ENCODE results near the gene RAB20. TPM values are rescaled to one million over a fixed set of nuclear protein-coding genes. Genes with fewer than 3 reads are reported as not detected.

RAB20 gene
- total RNA-seq, 1 donor from 2014 or later: 17.7 TPM

GRCh38 chr13:110524541-110525257 is 36.8 kb downstream of the RAB20 start:
- H3K9me3 ChIP-seq: no peaks in the 10 kb centered on the region
- DNase-seq (ENCODE audit: low spot score in 2 of 2): no peak
- H3K27me3 ChIP-seq: no peaks in the 10 kb centered on the region
- H3K4me3 ChIP-seq: peak overlapping the region in 1 of 2 donors; percentile 9
- intact Hi-C loops (cut with DNase I): loop anchor here (5.0 to 10.0 kb wide), 3 partner anchors 93 to 307 kb away; partner anchors contain the start of genes ING1 and NAXD
- H3K27ac ChIP-seq: peak overlapping the region; percentile 89 to 90
- H3K36me3 ChIP-seq: peaks cover 0 to 1% of the 10 kb centered on the region in 2 donors
- H3K4me1 ChIP-seq: peaks cover 53 to 93% of the 10 kb centered on the region in 2 donors
- no peak for TF ChIP-seq CTCF (IDR thresholded peaks at IDR 0.05)

GRCh38 chr13:110523838-110524540 is 37.5 kb downstream of the RAB20 start:
- no peak for TF ChIP-seq CTCF (IDR thresholded peaks at IDR 0.05)

GRCh38 chr13:110523180-110523579 is 38.3 kb downstream of the RAB20 start:
- no peak overlapping the region for H3K4me3 ChIP-seq
- intact Hi-C loops (cut with DNase I): loop anchor here (5.0 to 10.0 kb wide), 3 partner anchors 94 to 306 kb away; partner anchors contain the start of genes ING1 and NAXD
- peak overlapping the region; percentile 89 to 90 for H3K27ac ChIP-seq
- TF ChIP-seq CTCF (IDR thresholded peaks at IDR 0.05): no peak
- H3K9me3 ChIP-seq: no peaks in the 10 kb centered on the region
- no peak for DNase-seq (ENCODE audit: low spot score in 2 of 2)
- H3K27me3 ChIP-seq: no peaks in the 10 kb centered on the region
- H3K36me3 ChIP-seq: peaks cover 0 to 5% of the 10 kb centered on the region in 2 donors
- H3K4me1 ChIP-seq: peaks cover 50 to 80% of the 10 kb centered on the region in 2 donors

More at GRCh38 chr13:110523838-110524540, 37.5 kb downstream of the RAB20 start:
- peaks cover 54 to 86% of the 10 kb centered on the region in 2 donors for H3K4me1 ChIP-seq
- peak overlapping the region in 1 of 2 donors; percentile 9 for H3K4me3 ChIP-seq
- peaks cover 0 to 5% of the 10 kb centered on the region in 2 donors for H3K36me3 ChIP-seq
- H3K27ac ChIP-seq: peak overlapping the region; percentile 89 to 90
- intact Hi-C loops (cut with DNase I): loop anchor here (5.0 to 10.0 kb wide), 3 partner anchors 93 to 307 kb away; partner anchors contain the start of genes ING1 and NAXD
- no peaks in the 10 kb centered on the region for H3K9me3 ChIP-seq
- DNase-seq (ENCODE audit: low spot score in 2 of 2): no peak
- no peaks in the 10 kb centered on the region for H3K27me3 ChIP-seq

GRCh38 chr13:110522721-110523120 is 38.8 kb downstream of the RAB20 start:
- intact Hi-C loops (cut with DNase I): loop anchor here (5.0 to 10.0 kb wide), 3 partner anchors 95 to 305 kb away; partner anchors contain the start of genes ING1 and NAXD
- TF ChIP-seq CTCF (IDR thresholded peaks at IDR 0.05): no peak
- DNase-seq (ENCODE audit: low spot score in 2 of 2): no peak
- peaks cover 46 to 75% of the 10 kb centered on the region in 2 donors for H3K4me1 ChIP-seq
- peaks cover 0 to 5% of the 10 kb centered on the region in 2 donors for H3K36me3 ChIP-seq
- no peaks in the 10 kb centered on the region for H3K27me3 ChIP-seq
- no peaks in the 10 kb centered on the region for H3K9me3 ChIP-seq
- H3K4me3 ChIP-seq: no peak overlapping the region
- peak overlapping the region; percentile 89 to 90 for H3K27ac ChIP-seq

- peaks cover 0 to 5% of the 10 kb centered on the region in 2 donors for H3K36me3 ChIP-seq
- peak overlapping the region; percentile 89 to 90 for H3K27ac ChIP-seq
- H3K27me3 ChIP-seq: no peaks in the 10 kb centered on the region
- H3K9me3 ChIP-seq: no peaks in the 10 kb centered on the region
- DNase-seq (ENCODE audit: low spot score in 2 of 2): no peak
- TF ChIP-seq CTCF (IDR thresholded peaks at IDR 0.05): no peak
- H3K4me1 ChIP-seq: peaks cover 41 to 68% of the 10 kb centered on the region in 2 donors
- intact Hi-C loops (cut with DNase I): loop anchor here (2.0 to 10.0 kb wide), 4 partner anchors 19 to 305 kb away; partner anchors contain the start of genes ING1 and NAXD
- no peak overlapping the region for H3K4me3 ChIP-seq
These were observed 39.6 kb downstream of the RAB20 start for GRCh38 chr13:110521946-110522345.
